GM19025 (cell line): ENCODE data around the gene ITGB4.

ENCODE experiments used
- ATAC-seq: cut with Tn5 transposase; IDR thresholded peaks from one replicate; pipeline ENCODE4 v1.9.1; 2021; ENCODE audit warnings: mild to moderate bottlenecking, low read depth, moderate library complexity; ENCODE audit not compliant: unreplicated experiment

The ITGB4 gene

GRCh38 chr17:75695830-75696271 lies 25.4 kb upstream of the ITGB4 start:
- no peak for ATAC-seq

GRCh38 chr17:75697651-75698291 lies 23.5 kb upstream of the ITGB4 start:
- no peak for ATAC-seq

GRCh38 chr17:75698659-75699058 lies 22.6 kb upstream of the ITGB4 start:
- no peak for ATAC-seq

- no peak for ATAC-seq
These were observed 20.0 kb upstream of the ITGB4 start for GRCh38 chr17:75701288-75701687.

GRCh38 chr17:75703191-75703590 lies 18.1 kb upstream of the ITGB4 start:
- ATAC-seq = no peak

- no peak for ATAC-seq
These were observed 17.7 kb upstream of the ITGB4 start for GRCh38 chr17:75703591-75703990.

GRCh38 chr17:75704963-75705875 lies 16.0 kb upstream of the ITGB4 start:
- ATAC-seq = no peak

GRCh38 chr17:75706042-75706728 lies 15.1 kb upstream of the ITGB4 start:
- ATAC-seq = no peak

- ATAC-seq = no peak
These were observed 14.1 kb upstream of the ITGB4 start for GRCh38 chr17:75707079-75707571.

- no peak for ATAC-seq
These were observed 8.8 kb upstream of the ITGB4 start for GRCh38 chr17:75712446-75712845.

GRCh38 chr17:75719732-75720131 lies 1.5 kb upstream of the ITGB4 start:
- ATAC-seq = no peak

- no peak for ATAC-seq
These were observed 278 bp downstream of the ITGB4 start for GRCh38 chr17:75721463-75722011.

- ATAC-seq = no peak
These were observed 817 bp downstream of the ITGB4 start for GRCh38 chr17:75722076-75722475.

GRCh38 chr17:75722542-75723095 lies 1.4 kb downstream of the ITGB4 start:
- no peak for ATAC-seq

GRCh38 chr17:75723171-75723930 lies 2.1 kb downstream of the ITGB4 start:
- no peak for ATAC-seq

GRCh38 chr17:75724016-75725003 lies 3.1 kb downstream of the ITGB4 start:
- ATAC-seq = no peak

GRCh38 chr17:75725504-75725903 lies 4.2 kb downstream of the ITGB4 start:
- ATAC-seq = no peak

- no peak for ATAC-seq
These were observed 6.1 kb downstream of the ITGB4 start for GRCh38 chr17:75727391-75727790.

GRCh38 chr17:75729351-75729750 lies 8.1 kb downstream of the ITGB4 start:
- no peak for ATAC-seq
